GM19324 (cell line): ENCODE results near the gene WDFY2.

Source experiments
- ATAC-seq: cut with Tn5 transposase; IDR thresholded peaks from one replicate; pipeline ENCODE4 v1.9.1; 2021; ENCODE audit warnings: mild to moderate bottlenecking, moderate library complexity; ENCODE audit not compliant: unreplicated experiment, low FRiP score

The WDFY2 gene

GRCh38 chr13:51763486-51763885 lies 179.2 kb downstream of the WDFY2 start:
- ATAC-seq = no peak

- peak; percentile 80 for ATAC-seq
Observed at GRCh38 chr13:51764184-51765141, 180.2 kb downstream of the WDFY2 start.

GRCh38 chr13:51765142-51765515 lies 180.9 kb downstream of the WDFY2 start:
- no peak for ATAC-seq

GRCh38 chr13:51767100-51767499 lies 182.8 kb downstream of the WDFY2 start:
- ATAC-seq = no peak

GRCh38 chr13:51768378-51768921 lies 184.2 kb downstream of the WDFY2 start:
- no peak for ATAC-seq

GRCh38 chr13:51768976-51769375 lies 184.7 kb downstream of the WDFY2 start:
- ATAC-seq = no peak

- ATAC-seq = no peak
Observed at GRCh38 chr13:51769455-51770127, 185.3 kb downstream of the WDFY2 start.

GRCh38 chr13:51770160-51770559 lies 185.9 kb downstream of the WDFY2 start:
- no peak for ATAC-seq

GRCh38 chr13:51770681-51771417 lies 186.6 kb downstream of the WDFY2 start:
- ATAC-seq = no peak

GRCh38 chr13:51771418-51772104 lies 187.3 kb downstream of the WDFY2 start:
- no peak for ATAC-seq

- no peak for ATAC-seq
Observed at GRCh38 chr13:51772105-51772455, 187.8 kb downstream of the WDFY2 start.

GRCh38 chr13:51772781-51773180 lies 188.5 kb downstream of the WDFY2 start:
- no peak for ATAC-seq

GRCh38 chr13:51773515-51773914 lies 189.3 kb downstream of the WDFY2 start:
- ATAC-seq = no peak

- ATAC-seq = no peak
Observed at GRCh38 chr13:51776179-51776578, 191.9 kb downstream of the WDFY2 start.

- no peak for ATAC-seq
Observed at GRCh38 chr13:51777921-51778320, 193.7 kb downstream of the WDFY2 start.

- no peak for ATAC-seq
Observed at GRCh38 chr13:51778392-51778791, 194.1 kb downstream of the WDFY2 start.

- ATAC-seq = no peak
Observed at GRCh38 chr13:51780099-51780498, 195.8 kb downstream of the WDFY2 start.

GRCh38 chr13:51781246-51782022 lies 197.2 kb downstream of the WDFY2 start:
- no peak for ATAC-seq

- no peak for ATAC-seq
Observed at GRCh38 chr13:51782026-51782710, 197.9 kb downstream of the WDFY2 start.
